Activated CD8-positive, alpha-beta memory T cell treated with anti-CD3 and anti-CD28 coated beads, Interleukin-2, amount 50 U/mL, for 24 hours (primary cell): ENCODE results near the gene SIGLEC8.

Source experiments
- DNase-seq: peaks from one replicate; pipeline ENCODE4 v3.0.0-alpha.2; 2020; ENCODE audit errors: extremely low read depth

SIGLEC8 gene

GRCh38 chr19:51402117-51402516, 56.1 kb downstream of the SIGLEC8 start:
- DNase-seq, result no peak
